SH-SY5Y (cell line): ENCODE measurements around the gene LAMP2.
A peak's percentile ranks its signal among the peaks of the same experiment; 100 is the strongest.

Experiments
- GATA2 ChIP-seq: IDR thresholded peaks from 2 replicates; pipeline ENCODE4 v1.6.1; 2011; ENCODE audit warnings: mild to moderate bottlenecking, low read depth, low read length
- GATA3 ChIP-seq: IDR thresholded peaks from 2 replicates; pipeline ENCODE4 v1.6.1; 2011; ENCODE audit warnings: low read depth, mild to moderate bottlenecking, low read length, moderate library complexity

DNA sequence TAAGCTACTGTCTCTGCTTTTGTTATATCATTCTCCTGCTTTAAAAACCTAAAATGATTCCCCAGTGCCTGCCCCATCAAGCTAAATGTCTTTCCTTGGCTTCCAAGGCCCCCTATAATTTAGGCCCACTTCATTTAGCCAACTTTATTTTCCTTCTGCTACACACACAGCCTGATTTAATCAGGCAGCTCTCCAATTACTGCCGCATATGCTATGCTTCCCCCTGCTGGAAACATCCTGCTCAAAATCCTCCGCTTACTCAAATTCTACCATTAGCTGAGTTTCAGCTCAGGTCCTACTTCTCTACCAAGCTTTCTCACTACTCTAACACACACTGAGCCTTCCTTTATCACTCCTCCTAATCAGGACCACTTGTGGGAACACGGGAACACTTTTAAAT, 17.0 kb downstream of the LAMP2 start:
- TF ChIP-seq GATA2 (peak; percentile 60), GATA3 (no peak)
